Keratinocyte (primary cell): ENCODE data around the gene MRTFA.

ENCODE experiments used
- EZH2 ChIP-seq: IDR thresholded peaks from one replicate; pipeline ENCODE4 v1.6.1; 2012; ENCODE audit warnings: inconsistent platforms, mild to moderate bottlenecking, low read length, moderate library complexity
- TF ChIP-seq, protein P1 (sequence below), 3 experiments: IDR thresholded peaks in 1 of 3; conservative IDR thresholded peaks in 1 of 3; optimal IDR thresholded peaks in 1 of 3; 2 replicates in 2 of 3; 3 replicates in 1 of 3; pipeline versions ENCODE3 to v1.5.1; 2011; ENCODE audit warnings: low read length in 3 of 3, mild to moderate bottlenecking in 3 of 3, moderate library complexity in 2 of 3, control low read depth in 1 of 3, inconsistent platforms in 1 of 3; ENCODE audit not compliant: insufficient read depth in 2 of 3; ENCODE audit errors: extremely low read depth in 1 of 3

- TF ChIP-seq, protein P1, sequence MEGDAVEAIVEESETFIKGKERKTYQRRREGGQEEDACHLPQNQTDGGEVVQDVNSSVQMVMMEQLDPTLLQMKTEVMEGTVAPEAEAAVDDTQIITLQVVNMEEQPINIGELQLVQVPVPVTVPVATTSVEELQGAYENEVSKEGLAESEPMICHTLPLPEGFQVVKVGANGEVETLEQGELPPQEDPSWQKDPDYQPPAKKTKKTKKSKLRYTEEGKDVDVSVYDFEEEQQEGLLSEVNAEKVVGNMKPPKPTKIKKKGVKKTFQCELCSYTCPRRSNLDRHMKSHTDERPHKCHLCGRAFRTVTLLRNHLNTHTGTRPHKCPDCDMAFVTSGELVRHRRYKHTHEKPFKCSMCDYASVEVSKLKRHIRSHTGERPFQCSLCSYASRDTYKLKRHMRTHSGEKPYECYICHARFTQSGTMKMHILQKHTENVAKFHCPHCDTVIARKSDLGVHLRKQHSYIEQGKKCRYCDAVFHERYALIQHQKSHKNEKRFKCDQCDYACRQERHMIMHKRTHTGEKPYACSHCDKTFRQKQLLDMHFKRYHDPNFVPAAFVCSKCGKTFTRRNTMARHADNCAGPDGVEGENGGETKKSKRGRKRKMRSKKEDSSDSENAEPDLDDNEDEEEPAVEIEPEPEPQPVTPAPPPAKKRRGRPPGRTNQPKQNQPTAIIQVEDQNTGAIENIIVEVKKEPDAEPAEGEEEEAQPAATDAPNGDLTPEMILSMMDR (optimal IDR thresholded peaks at IDR 0.05 in 1 of 3, IDR thresholded peaks at IDR 0.05 in 1 of 3, conservative IDR thresholded peaks at IDR 0.05 in 1 of 3; ENCODE audit: extremely low read depth in 1 of 3, insufficient read depth in 2 of 3, low read length in 3 of 3): no peak
- no peak for TF ChIP-seq EZH2
These were observed 28.8 kb upstream of the MRTFA start for GRCh38 chr22:40665312-40665711.
